Mesothelial cell of epicardium (in vitro differentiated cells): ENCODE measurements around the gene JCAD. TPM values are rescaled to one million over a fixed set of nuclear protein-coding genes. Genes with fewer than 3 reads are reported as not detected.

Experiments used
- DNase-seq, 2 experiments: peaks; one replicate each; pipeline ENCODE4 v3.0.0; 2021; ENCODE audit warnings: low spot score in 2 of 2; ENCODE audit not compliant: unreplicated experiment in 2 of 2
- H3K27ac Mint-ChIP-seq: 2 replicates; pipeline ENCODE4 v1.8.0; 2021; ENCODE audit warnings: mixed read lengths
- H3K27me3 Mint-ChIP-seq: 2 replicates; pipeline ENCODE4 v1.8.0; 2021; ENCODE audit warnings: low read depth, mixed read lengths
- H3K36me3 Mint-ChIP-seq: 2 replicates; pipeline ENCODE4 v1.8.0; 2021; ENCODE audit warnings: mixed read lengths
- H3K4me1 Mint-ChIP-seq: 2 replicates; pipeline ENCODE4 v1.8.0; 2021; ENCODE audit warnings: mixed read lengths
- H3K4me3 Mint-ChIP-seq: 2 replicates; pipeline ENCODE4 v1.8.0; 2021; ENCODE audit warnings: mild to moderate bottlenecking, moderate library complexity, mixed read lengths
- H3K9me3 Mint-ChIP-seq: 2 replicates; pipeline ENCODE4 v1.8.0; 2021; ENCODE audit warnings: mixed read lengths
- CTCF ChIP-seq: fragments of 200-600 bp; sonication (generic); IDR thresholded peaks from one replicate; pipeline ENCODE4 v1.5.0; 2021; ENCODE audit warnings: antibody characterized with exemption; ENCODE audit not compliant: unreplicated experiment
- total RNA-seq: library from RNA; stranded (reverse); gene quantifications from 3 replicates; pipeline ENCODE4 v1.2.1, GENCODE V29; 2021

Gene JCAD
- total RNA-seq, 1 donor from 2014 or later = 21.5 TPM

GRCh38 chr10:30048768-30049517 is 10.4 kb downstream of the JCAD start:
- Mint-ChIP-seq H3K27me3 (no peaks in the 10 kb centered on the region), H3K36me3 (peaks cover 29% of the 10 kb centered on the region), H3K9me3 (no peaks in the 10 kb centered on the region), H3K4me1 (peaks cover 20% of the 10 kb centered on the region), H3K27ac (no peak overlapping the region), H3K4me3 (no peak overlapping the region)
- DNase-seq = no peak
- TF ChIP-seq CTCF = no peak

GRCh38 chr10:30047924-30048531 is 11.4 kb downstream of the JCAD start:
- Mint-ChIP-seq H3K27ac (peak overlapping the region; percentile 44), H3K4me3 (no peak overlapping the region), H3K9me3 (no peaks in the 10 kb centered on the region), H3K36me3 (peaks cover 32% of the 10 kb centered on the region), H3K27me3 (no peaks in the 10 kb centered on the region), H3K4me1 (peaks cover 25% of the 10 kb centered on the region)
- DNase-seq = no peak
- no peak for TF ChIP-seq CTCF

DNA sequence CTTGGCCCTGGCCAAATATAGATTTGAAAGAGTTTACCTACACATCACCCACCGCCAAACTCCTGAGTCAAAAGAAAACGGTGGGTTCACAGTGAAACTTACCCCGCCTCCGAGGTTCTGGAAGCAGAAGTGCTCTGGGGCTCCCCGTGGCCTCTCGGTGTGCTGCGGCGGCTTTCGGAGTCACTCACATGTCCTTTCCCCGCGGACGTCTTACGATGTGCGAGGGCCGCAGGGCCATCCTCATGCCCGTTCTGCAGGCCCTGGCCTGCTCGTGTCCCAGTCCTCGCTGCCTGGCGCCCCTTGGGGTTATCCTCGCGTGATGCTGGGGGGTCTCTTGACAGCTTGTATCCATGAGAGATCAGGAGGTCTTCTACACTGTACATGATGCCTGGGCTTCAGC is 12.0 kb downstream of the JCAD start:
- Mint-ChIP-seq H3K9me3 (no peaks in the 10 kb centered on the region), H3K27me3 (no peaks in the 10 kb centered on the region), H3K36me3 (peaks cover 32% of the 10 kb centered on the region), H3K27ac (no peak overlapping the region), H3K4me3 (no peak overlapping the region), H3K4me1 (peaks cover 29% of the 10 kb centered on the region)
- TF ChIP-seq CTCF = no peak
- DNase-seq = no peak

- H3K4me3 Mint-ChIP-seq = no peak overlapping the region
- TF ChIP-seq CTCF = no peak
- no peak for DNase-seq
- H3K36me3 Mint-ChIP-seq = peaks cover 32% of the 10 kb centered on the region
- no peaks in the 10 kb centered on the region for H3K9me3 Mint-ChIP-seq
- peaks cover 38% of the 10 kb centered on the region for H3K4me1 Mint-ChIP-seq
- no peak overlapping the region for H3K27ac Mint-ChIP-seq
- H3K27me3 Mint-ChIP-seq = no peaks in the 10 kb centered on the region
Measured at GRCh38 chr10:30046476-30046875, 12.9 kb downstream of the JCAD start.

DNA sequence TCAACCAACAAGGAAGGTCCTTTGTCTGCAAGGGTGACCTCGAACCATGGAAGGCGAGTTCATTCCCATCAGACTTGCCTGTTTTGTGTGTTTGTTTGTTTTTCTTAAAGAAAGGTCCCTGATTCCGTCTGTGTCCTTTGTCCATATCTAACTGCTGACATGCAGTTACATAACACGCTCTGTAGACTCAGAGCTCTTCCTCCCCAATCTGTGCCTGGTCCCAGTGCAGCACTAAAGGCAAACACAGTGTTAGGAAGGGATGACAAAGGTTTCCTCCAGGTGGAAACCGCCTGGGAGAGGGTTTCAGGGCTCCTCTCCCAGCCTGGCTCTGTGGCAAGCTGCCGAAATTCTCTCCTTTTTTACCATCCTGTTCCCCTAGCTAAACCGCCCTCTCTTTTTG is 13.4 kb downstream of the JCAD start:
- Mint-ChIP-seq H3K27me3 (no peaks in the 10 kb centered on the region), H3K9me3 (no peaks in the 10 kb centered on the region), H3K4me3 (no peak overlapping the region), H3K27ac (no peak overlapping the region), H3K36me3 (peaks cover 32% of the 10 kb centered on the region), H3K4me1 (peaks cover 43% of the 10 kb centered on the region)
- TF ChIP-seq CTCF = no peak
- no peak for DNase-seq
